NCI-H2107 (cell line): ENCODE data around the gene MANSC1.
A peak's percentile ranks its signal among the peaks of the same experiment; 100 is the strongest.
"Not testable (repeated sequence)": the region's sequence is repeated elsewhere in the genome, so short reads cannot be mapped to it uniquely, and the experiment has no call there.

ENCODE experiments used
- DNase-seq: peaks from one replicate; lab custom pipeline; 2025; lab: John Stamatoyannopoulos, UW

MANSC1 gene

GRCh38 chr12:12365446-12365802 is 15.4 kb upstream of the MANSC1 start:
- DNase-seq: no peak

GRCh38 chr12:12364787-12365445 is 14.9 kb upstream of the MANSC1 start:
- DNase-seq: no peak

GRCh38 chr12:12358528-12358927 is 8.5 kb upstream of the MANSC1 start:
- no peak for DNase-seq

- no peak for DNase-seq
These were observed 7.8 kb upstream of the MANSC1 start for GRCh38 chr12:12357719-12358461.

- peak; percentile 96 for DNase-seq
These were observed 7.1 kb upstream of the MANSC1 start, which contains the start of gene BORCS5 for GRCh38 chr12:12356896-12357718. Gene BORCS5 (plus strand): TSS chr12:12357078. CDS start chr12:12357452, 374 bp downstream.

GRCh38 chr12:12356467-12356895 is 6.4 kb upstream of the MANSC1 start:
- DNase-seq: no peak

- no peak for DNase-seq
These were observed 3.8 kb upstream of the MANSC1 start for GRCh38 chr12:12353807-12354206.

- no peak for DNase-seq
These were observed 3.2 kb upstream of the MANSC1 start for GRCh38 chr12:12353276-12353675.

- not testable (repeated sequence) for DNase-seq
These were observed 1.6 kb upstream of the MANSC1 start for GRCh38 chr12:12351468-12352185.

GRCh38 chr12:12350868-12351463 is 924 bp upstream of the MANSC1 start:
- DNase-seq: no peak

- no peak for DNase-seq
These were observed 11.4 kb downstream of the MANSC1 start for GRCh38 chr12:12338527-12339168.

GRCh38 chr12:12336511-12336910 is 13.5 kb downstream of the MANSC1 start:
- DNase-seq: no peak

- DNase-seq: no peak
These were observed 14.0 kb downstream of the MANSC1 start for GRCh38 chr12:12336049-12336411.

GRCh38 chr12:12334367-12335040 is 15.5 kb downstream of the MANSC1 start:
- DNase-seq: peak; percentile 34

- DNase-seq: peak; percentile 83
These were observed 16.4 kb downstream of the MANSC1 start for GRCh38 chr12:12333407-12334366.

- DNase-seq: no peak
These were observed 18.1 kb downstream of the MANSC1 start for GRCh38 chr12:12331896-12332295.

- no peak for DNase-seq
These were observed 18.7 kb downstream of the MANSC1 start for GRCh38 chr12:12331244-12331771.

- DNase-seq: no peak
These were observed 22.2 kb downstream of the MANSC1 start for GRCh38 chr12:12327802-12328201.

- no peak for DNase-seq
These were observed 23.8 kb downstream of the MANSC1 start for GRCh38 chr12:12326262-12326661.
